Mesodermal cell (in vitro differentiated cells): Measurements from ENCODE around the gene COL8A2.
A peak's percentile ranks its signal among the peaks of the same experiment; 100 is the strongest.

Source experiments
- H3K27ac ChIP-seq: 2 replicates; pipeline ENCODE4 v1.7.0; 2013; ENCODE audit warnings: mild to moderate bottlenecking, low read depth, low read length, moderate library complexity; ENCODE audit not compliant: severe bottlenecking
- H3K36me3 ChIP-seq: 2 replicates; pipeline ENCODE4 v1.7.1; 2013; ENCODE audit warnings: mild to moderate bottlenecking, low read length, moderate library complexity; ENCODE audit not compliant: control insufficient read depth, insufficient read depth
- H3K4me1 ChIP-seq: one replicate; pipeline ENCODE4 v1.7.1; 2013; ENCODE audit warnings: mild to moderate bottlenecking, low read length; ENCODE audit not compliant: insufficient read depth, control insufficient read depth, poor library complexity, severe bottlenecking
- H3K4me3 ChIP-seq: 2 replicates; pipeline ENCODE4 v1.7.0; 2013; ENCODE audit warnings: low read length, control low read depth, mild to moderate bottlenecking; ENCODE audit not compliant: insufficient read depth, poor library complexity, severe bottlenecking; ENCODE audit errors: extremely low read depth
- H3K9me3 ChIP-seq: 2 replicates; pipeline ENCODE4 v1.7.1; 2013; ENCODE audit warnings: mild to moderate bottlenecking, low read length, moderate library complexity; ENCODE audit not compliant: control insufficient read depth
- WGBS, 2 experiments: methylation state at CpG; one replicate each; pipeline ENCODE4 v1.1.5; 2013; ENCODE audit warnings: missing lambda C conversion rate in 2 of 2; ENCODE audit not compliant: insufficient coverage in 2 of 2; 5-methylcytosine and 5-hydroxymethylcytosine counted together

COL8A2 gene

DNA sequence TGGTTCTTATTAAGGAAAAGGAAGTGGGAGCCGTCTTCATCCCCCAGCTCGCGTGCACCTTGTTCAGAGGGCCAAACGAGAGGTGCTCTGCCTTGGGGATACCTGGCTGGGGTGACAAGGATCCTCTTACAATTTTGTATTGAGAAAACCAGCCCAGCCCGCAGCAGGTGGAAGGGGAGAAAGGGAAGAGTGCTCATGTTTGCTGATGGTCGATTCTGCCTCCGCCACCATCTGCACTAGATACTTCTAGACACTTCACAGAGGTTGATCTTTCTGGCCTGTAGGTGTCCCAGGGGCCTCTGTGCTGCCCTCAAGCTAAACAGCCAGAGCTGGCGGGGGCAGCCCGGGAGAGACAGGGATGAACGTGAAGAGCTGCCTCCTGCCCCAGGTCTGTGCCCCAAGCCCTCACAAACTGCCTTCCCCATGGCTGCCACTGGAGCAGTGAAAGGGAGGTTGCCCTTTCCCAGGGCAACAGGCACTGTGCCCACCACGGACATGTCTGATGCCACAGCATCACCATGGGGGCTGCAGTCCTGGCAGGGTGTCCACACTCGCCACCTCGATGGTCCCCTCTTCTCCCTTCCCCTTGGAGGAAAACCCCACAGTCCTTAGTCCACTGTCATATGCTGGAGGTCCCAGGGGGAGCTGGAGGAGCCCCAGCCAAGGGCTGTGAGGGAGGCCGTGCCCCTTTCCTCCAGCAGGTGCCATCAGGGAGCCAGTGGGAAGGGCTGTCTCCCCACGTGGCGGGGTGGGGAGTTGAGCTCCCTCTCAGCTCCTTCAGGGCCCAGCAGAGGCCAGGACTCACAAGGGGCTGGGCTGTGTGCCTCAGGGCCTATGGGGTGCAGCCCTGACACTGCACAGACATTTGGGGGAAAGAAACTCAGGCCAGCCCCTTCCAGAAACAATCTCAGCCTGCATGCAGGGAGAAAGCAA, 28.3 kb downstream of the COL8A2 start:
- Histone ChIP-seq H3K4me3 (no peak overlapping the region), H3K36me3 (peaks cover 40% of the 10 kb centered on the region), H3K4me1 (no peaks in the 10 kb centered on the region), H3K9me3 (no peaks in the 10 kb centered on the region), H3K27ac (no peak overlapping the region)
- WGBS, 2 experiments: 77 to 84% methylated on average over 11 to 13 of the region's 16 CpGs

DNA sequence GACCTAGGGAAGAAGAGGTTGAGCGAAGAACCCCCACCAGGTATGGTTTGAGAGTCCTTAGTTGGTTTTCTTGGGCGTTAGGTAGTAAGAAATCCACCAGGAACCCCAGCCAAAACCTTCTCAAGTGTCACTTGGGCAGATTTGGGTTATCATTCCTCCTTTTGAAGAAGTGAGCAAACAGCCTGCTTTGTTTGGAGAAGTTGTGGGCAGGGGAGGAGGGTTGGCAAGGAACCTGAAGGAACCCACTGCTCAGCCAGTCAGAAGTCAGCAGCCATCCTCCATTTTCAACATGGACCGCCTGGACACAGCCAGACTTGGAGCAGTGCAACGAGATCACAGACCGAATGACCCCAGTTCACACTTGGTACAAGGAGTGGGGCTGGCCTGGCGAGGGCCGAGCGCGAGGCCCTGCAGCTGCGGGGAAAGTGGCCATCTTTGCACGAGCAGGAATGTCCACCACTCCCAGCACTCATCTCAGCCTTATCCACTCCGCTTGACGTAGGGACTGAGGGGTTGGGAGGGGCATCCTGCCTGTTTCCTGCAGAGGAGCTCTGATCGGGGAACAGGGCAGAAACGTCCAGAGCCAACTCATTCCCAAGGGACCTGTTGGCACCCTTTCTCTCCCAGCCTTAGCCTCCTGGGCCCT, 29.1 kb downstream of the COL8A2 start:
- WGBS, 2 experiments: 92 to 93% methylated on average over 8 to 15 of the region's 15 CpGs
- Histone ChIP-seq H3K4me3 (no peak overlapping the region), H3K36me3 (peaks cover 49% of the 10 kb centered on the region), H3K4me1 (no peaks in the 10 kb centered on the region), H3K27ac (no peak overlapping the region), H3K9me3 (no peaks in the 10 kb centered on the region)

DNA sequence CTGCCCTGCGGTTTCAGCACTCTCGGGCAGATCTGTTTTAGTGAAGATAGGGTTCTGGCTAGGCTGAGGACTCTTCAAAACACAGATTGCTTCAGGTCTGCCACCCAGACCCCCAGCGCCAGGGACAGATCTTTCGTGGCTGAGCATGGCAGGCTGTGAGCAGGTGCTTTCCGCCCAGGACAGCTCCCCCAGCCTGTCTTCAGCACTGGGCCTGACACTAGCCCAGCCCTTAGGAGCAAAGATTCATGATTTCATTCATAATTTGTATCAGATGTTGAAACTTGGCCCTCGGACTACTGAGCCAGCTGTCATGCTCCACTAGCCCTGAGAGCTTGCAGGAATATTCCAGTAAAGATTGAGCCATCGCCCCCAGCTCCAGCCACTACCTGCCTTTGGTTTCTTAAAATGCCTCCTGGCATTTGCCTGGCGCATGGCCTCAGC, 30.4 kb downstream of the COL8A2 start:
- H3K36me3 ChIP-seq: peaks cover 58% of the 10 kb centered on the region

DNA sequence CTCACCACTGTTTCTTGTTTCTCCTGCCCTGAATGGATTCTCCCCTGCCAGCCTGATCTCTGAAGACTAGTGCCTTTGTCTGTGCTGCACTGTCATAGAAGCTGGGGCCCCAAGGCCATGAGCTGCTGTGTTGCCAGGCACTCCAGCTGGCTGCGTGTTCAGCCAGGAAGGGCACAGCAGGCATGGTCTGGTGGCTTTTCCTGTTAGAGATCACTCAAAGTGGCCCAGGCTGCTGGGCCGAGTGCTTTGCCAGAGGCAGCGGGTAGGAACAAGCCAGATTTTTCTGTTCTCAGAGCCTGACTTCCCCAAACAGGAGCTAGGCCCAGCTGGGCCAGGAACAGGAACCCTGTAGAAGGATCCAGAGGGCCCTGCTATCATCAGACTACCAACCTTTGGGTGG, 31.1 kb downstream of the COL8A2 start:
- peaks cover 58% of the 10 kb centered on the region for H3K36me3 ChIP-seq
- H3K27ac ChIP-seq: no peak overlapping the region
- no peaks in the 10 kb centered on the region for H3K9me3 ChIP-seq
- WGBS, 2 experiments: 100% methylated on average over 3 of the region's 3 CpGs
- H3K4me1 ChIP-seq: no peaks in the 10 kb centered on the region
- no peak overlapping the region for H3K4me3 ChIP-seq

More for the DNA sequence above, 30.4 kb downstream of the COL8A2 start:
- H3K9me3 ChIP-seq: no peaks in the 10 kb centered on the region
- no peaks in the 10 kb centered on the region for H3K4me1 ChIP-seq
- H3K27ac ChIP-seq: no peak overlapping the region
- no peak overlapping the region for H3K4me3 ChIP-seq
- WGBS, 2 experiments: 86 to 92% methylated on average over 7 of the region's 8 CpGs

- H3K9me3 ChIP-seq: no peaks in the 10 kb centered on the region
- H3K4me1 ChIP-seq: no peaks in the 10 kb centered on the region
- H3K27ac ChIP-seq: no peak overlapping the region
- peaks cover 58% of the 10 kb centered on the region for H3K36me3 ChIP-seq
- 92 to 98% methylated on average over 5 to 7 of the region's 7 CpGs for WGBS, 2 experiments
- no peak overlapping the region for H3K4me3 ChIP-seq
Observed at GRCh38 chr1:36093226-36093625, 31.8 kb downstream of the COL8A2 start.

- Histone ChIP-seq H3K36me3 (peaks cover 58% of the 10 kb centered on the region), H3K27ac (no peak overlapping the region), H3K4me3 (no peak overlapping the region), H3K9me3 (no peaks in the 10 kb centered on the region), H3K4me1 (no peaks in the 10 kb centered on the region)
- 96 to 98% methylated on average over 7 to 8 of the region's 9 CpGs for WGBS, 2 experiments
Observed at GRCh38 chr1:36092798-36093185, 32.2 kb downstream of the COL8A2 start.

- Histone ChIP-seq H3K36me3 (peaks cover 58% of the 10 kb centered on the region), H3K27ac (no peak overlapping the region), H3K9me3 (no peaks in the 10 kb centered on the region), H3K4me1 (no peaks in the 10 kb centered on the region), H3K4me3 (no peak overlapping the region)
- 94 to 97% methylated on average over 12 to 15 of the region's 17 CpGs for WGBS, 2 experiments
Observed at GRCh38 chr1:36092166-36092797, 32.7 kb downstream of the COL8A2 start.

- no peaks in the 10 kb centered on the region for H3K9me3 ChIP-seq
- no peak overlapping the region for H3K4me3 ChIP-seq
- H3K4me1 ChIP-seq: no peaks in the 10 kb centered on the region
- H3K27ac ChIP-seq: no peak overlapping the region
- WGBS, 2 experiments: 93 to 97% methylated on average over 8 to 13 of the region's 13 CpGs
- peaks cover 58% of the 10 kb centered on the region for H3K36me3 ChIP-seq
Observed at GRCh38 chr1:36091698-36092097, 33.3 kb downstream of the COL8A2 start.

GRCh38 chr1:36091141-36091540, 33.9 kb downstream of the COL8A2 start:
- no peak overlapping the region for H3K4me3 ChIP-seq
- H3K9me3 ChIP-seq: no peaks in the 10 kb centered on the region
- H3K4me1 ChIP-seq: no peaks in the 10 kb centered on the region
- WGBS, 2 experiments: 100% methylated on average over 2 to 3 of the region's 4 CpGs
- no peak overlapping the region for H3K27ac ChIP-seq
- peaks cover 58% of the 10 kb centered on the region for H3K36me3 ChIP-seq

DNA sequence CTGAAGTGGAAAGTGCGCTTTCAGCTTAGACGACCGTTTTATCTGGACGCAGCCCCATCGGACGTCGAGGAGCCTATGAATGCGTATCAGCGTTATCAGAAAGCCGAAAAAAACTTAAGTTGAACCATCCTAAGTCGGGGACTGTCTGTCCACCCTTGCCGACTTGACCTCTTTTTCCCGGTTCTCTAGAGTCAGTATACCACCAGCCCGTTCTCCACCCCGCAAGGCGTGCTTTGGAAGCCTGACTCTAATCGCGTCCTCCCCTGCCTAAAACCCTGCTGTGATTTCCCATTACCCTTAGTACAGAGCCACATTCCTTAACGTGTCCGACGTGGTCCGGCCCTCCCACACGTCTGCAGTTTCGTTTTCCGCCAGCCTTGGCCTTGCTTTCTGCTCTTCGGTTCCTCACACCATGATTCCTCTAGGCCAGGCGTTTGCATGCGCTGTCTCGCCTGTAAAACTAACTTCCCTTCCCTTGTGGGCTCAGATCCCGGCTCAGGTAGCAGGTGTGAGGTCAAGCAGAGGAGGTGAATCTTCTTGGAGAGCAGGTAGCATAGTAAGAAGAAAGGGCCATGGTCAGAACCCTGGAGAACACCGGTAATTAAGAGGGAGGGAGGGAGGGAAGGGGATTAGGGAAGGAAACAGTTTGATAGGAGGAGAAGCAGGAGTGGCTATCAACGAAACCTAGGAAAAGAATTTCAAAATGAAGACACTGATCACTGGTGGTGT, 35.5 kb downstream of the COL8A2 start:
- no peaks in the 10 kb centered on the region for H3K9me3 ChIP-seq
- H3K27ac ChIP-seq: peak overlapping the region; percentile 64
- H3K4me3 ChIP-seq: peak overlapping the region; percentile 95
- H3K36me3 ChIP-seq: peaks cover 46% of the 10 kb centered on the region
- no peaks in the 10 kb centered on the region for H3K4me1 ChIP-seq
- 7 to 12% methylated on average over 28 of the region's 32 CpGs for WGBS, 2 experiments
